ENCODE results near the gene ARID1B.

DNA sequence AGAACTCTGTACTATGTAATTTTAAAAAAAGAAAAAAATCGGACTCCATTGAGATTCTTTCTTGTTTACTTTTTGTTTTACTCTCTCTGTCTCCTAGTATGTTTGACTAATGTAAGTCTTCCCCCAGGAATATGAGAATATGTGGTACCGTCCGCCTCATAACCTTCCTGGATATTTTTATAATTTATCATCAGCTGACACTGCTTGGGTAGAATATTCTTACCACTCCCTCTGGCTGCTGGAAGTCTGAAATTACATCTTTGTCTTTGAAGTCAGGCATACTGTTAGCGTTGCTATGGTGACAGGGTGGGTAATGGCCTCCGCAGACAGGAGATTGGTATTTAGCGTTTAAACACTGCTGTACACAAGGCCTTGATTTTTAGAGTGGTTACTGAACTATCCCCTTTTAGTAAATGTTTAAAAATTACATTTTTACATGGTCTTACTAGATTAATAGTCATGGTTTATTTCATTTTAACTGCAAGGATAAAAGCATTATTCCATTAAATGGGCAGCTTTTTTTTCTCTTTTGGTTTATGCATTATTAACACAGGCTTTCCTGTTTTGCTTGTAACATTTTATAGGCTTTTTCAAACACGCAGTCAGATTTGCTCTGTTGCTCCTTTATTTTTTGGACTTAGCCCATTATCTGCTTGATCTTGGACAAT lies 176.4 kb downstream of the ARID1B start:
- TF ChIP-seq, protein P1, sequence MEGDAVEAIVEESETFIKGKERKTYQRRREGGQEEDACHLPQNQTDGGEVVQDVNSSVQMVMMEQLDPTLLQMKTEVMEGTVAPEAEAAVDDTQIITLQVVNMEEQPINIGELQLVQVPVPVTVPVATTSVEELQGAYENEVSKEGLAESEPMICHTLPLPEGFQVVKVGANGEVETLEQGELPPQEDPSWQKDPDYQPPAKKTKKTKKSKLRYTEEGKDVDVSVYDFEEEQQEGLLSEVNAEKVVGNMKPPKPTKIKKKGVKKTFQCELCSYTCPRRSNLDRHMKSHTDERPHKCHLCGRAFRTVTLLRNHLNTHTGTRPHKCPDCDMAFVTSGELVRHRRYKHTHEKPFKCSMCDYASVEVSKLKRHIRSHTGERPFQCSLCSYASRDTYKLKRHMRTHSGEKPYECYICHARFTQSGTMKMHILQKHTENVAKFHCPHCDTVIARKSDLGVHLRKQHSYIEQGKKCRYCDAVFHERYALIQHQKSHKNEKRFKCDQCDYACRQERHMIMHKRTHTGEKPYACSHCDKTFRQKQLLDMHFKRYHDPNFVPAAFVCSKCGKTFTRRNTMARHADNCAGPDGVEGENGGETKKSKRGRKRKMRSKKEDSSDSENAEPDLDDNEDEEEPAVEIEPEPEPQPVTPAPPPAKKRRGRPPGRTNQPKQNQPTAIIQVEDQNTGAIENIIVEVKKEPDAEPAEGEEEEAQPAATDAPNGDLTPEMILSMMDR (IDR thresholded peaks at IDR 0.05; ENCODE audit: low read depth, low read length, missing input control): no peak
- TF ChIP-seq, protein P2, sequence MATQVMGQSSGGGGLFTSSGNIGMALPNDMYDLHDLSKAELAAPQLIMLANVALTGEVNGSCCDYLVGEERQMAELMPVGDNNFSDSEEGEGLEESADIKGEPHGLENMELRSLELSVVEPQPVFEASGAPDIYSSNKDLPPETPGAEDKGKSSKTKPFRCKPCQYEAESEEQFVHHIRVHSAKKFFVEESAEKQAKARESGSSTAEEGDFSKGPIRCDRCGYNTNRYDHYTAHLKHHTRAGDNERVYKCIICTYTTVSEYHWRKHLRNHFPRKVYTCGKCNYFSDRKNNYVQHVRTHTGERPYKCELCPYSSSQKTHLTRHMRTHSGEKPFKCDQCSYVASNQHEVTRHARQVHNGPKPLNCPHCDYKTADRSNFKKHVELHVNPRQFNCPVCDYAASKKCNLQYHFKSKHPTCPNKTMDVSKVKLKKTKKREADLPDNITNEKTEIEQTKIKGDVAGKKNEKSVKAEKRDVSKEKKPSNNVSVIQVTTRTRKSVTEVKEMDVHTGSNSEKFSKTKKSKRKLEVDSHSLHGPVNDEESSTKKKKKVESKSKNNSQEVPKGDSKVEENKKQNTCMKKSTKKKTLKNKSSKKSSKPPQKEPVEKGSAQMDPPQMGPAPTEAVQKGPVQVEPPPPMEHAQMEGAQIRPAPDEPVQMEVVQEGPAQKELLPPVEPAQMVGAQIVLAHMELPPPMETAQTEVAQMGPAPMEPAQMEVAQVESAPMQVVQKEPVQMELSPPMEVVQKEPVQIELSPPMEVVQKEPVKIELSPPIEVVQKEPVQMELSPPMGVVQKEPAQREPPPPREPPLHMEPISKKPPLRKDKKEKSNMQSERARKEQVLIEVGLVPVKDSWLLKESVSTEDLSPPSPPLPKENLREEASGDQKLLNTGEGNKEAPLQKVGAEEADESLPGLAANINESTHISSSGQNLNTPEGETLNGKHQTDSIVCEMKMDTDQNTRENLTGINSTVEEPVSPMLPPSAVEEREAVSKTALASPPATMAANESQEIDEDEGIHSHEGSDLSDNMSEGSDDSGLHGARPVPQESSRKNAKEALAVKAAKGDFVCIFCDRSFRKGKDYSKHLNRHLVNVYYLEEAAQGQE (IDR thresholded peaks at IDR 0.05): no peak
- TF ChIP-seq YY1 (IDR thresholded peaks at IDR 0.05) (no peak), RAD21 (IDR thresholded peaks at IDR 0.05) (peak; percentile 44 to 46), JUND (IDR thresholded peaks at IDR 0.05) (no peak), EGR1 (IDR thresholded peaks at IDR 0.05; ENCODE audit: low read depth in 2 of 2) (no peak), GABPA (IDR thresholded peaks at IDR 0.05 in 1 of 2, conservative IDR thresholded peaks at IDR 0.05 in 1 of 2) (no peak), SP1 (IDR thresholded peaks at IDR 0.05) (no peak), TAF1 (conservative IDR thresholded peaks at IDR 0.05) (no peak)
- TF ChIP-seq, protein P3, sequence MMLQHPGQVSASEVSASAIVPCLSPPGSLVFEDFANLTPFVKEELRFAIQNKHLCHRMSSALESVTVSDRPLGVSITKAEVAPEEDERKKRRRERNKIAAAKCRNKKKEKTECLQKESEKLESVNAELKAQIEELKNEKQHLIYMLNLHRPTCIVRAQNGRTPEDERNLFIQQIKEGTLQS (IDR thresholded peaks at IDR 0.05): no peak
- TF ChIP-seq, protein P4, sequence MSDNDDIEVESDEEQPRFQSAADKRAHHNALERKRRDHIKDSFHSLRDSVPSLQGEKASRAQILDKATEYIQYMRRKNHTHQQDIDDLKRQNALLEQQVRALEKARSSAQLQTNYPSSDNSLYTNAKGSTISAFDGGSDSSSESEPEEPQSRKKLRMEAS (IDR thresholded peaks at IDR 0.05): no peak
- TF ChIP-seq, protein P5, sequence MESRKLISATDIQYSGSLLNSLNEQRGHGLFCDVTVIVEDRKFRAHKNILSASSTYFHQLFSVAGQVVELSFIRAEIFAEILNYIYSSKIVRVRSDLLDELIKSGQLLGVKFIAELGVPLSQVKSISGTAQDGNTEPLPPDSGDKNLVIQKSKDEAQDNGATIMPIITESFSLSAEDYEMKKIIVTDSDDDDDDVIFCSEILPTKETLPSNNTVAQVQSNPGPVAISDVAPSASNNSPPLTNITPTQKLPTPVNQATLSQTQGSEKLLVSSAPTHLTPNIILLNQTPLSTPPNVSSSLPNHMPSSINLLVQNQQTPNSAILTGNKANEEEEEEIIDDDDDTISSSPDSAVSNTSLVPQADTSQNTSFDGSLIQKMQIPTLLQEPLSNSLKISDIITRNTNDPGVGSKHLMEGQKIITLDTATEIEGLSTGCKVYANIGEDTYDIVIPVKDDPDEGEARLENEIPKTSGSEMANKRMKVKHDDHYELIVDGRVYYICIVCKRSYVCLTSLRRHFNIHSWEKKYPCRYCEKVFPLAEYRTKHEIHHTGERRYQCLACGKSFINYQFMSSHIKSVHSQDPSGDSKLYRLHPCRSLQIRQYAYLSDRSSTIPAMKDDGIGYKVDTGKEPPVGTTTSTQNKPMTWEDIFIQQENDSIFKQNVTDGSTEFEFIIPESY (IDR thresholded peaks at IDR 0.05): no peak

Data from liver (tissue), 3 donors.